Measurements from ENCODE around the gene CNTNAP5.

The CNTNAP5 gene

GRCh38 chr2:124286089-124286783 lies 261.1 kb downstream of the CNTNAP5 start:
- H3K36me3 Mint-ChIP-seq, result no peaks in the 10 kb centered on the region
- H3K4me3 Mint-ChIP-seq, result no peak overlapping the region
- no peaks in the 10 kb centered on the region for H3K27me3 Mint-ChIP-seq
- CTCF ChIA-PET, result no interaction called here
- H3K27ac Mint-ChIP-seq, result no peak overlapping the region
- H3K9me3 Mint-ChIP-seq, result no peaks in the 10 kb centered on the region
- no peak for DNase-seq
- H3K4me1 Mint-ChIP-seq, result no peaks in the 10 kb centered on the region

- Mint-ChIP-seq H3K36me3 (no peaks in the 10 kb centered on the region), H3K27ac (no peak overlapping the region), H3K4me3 (no peak overlapping the region), H3K27me3 (no peaks in the 10 kb centered on the region), H3K4me1 (no peaks in the 10 kb centered on the region), H3K9me3 (no peaks in the 10 kb centered on the region)
- no peak for DNase-seq
- CTCF ChIA-PET, result no interaction called here
Measured at GRCh38 chr2:124289060-124289459, 264.0 kb downstream of the CNTNAP5 start.

DNA sequence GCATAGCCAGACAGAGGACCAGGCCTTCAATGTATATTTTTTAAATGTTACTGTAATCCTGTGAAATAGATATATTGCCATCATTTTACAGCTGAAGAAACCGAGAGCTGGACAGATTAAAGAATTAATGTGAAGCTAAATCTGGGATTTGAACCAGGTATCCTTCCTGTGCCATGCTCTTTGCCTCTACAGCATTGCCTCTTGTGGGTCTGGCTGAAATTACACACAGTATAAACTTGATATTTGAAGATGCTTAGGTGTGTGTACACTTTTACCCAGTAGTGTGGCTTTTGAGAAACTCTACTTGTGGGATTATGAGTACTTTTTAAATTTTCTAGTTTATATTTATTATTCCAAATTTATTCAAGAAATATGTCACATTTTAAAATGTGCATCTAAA lies 264.5 kb downstream of the CNTNAP5 start:
- Mint-ChIP-seq H3K27me3 (no peaks in the 10 kb centered on the region), H3K36me3 (no peaks in the 10 kb centered on the region), H3K4me1 (no peaks in the 10 kb centered on the region), H3K27ac (no peak overlapping the region), H3K9me3 (peaks cover 2% of the 10 kb centered on the region), H3K4me3 (no peak overlapping the region)
- CTCF ChIA-PET, result no interaction called here
- no peak for DNase-seq

- Mint-ChIP-seq H3K4me1 (no peaks in the 10 kb centered on the region), H3K9me3 (peaks cover 15% of the 10 kb centered on the region), H3K4me3 (no peak overlapping the region), H3K27ac (no peak overlapping the region), H3K27me3 (no peaks in the 10 kb centered on the region), H3K36me3 (no peaks in the 10 kb centered on the region)
- DNase-seq, result no peak
- CTCF ChIA-PET, result no interaction called here
Measured at GRCh38 chr2:124296470-124296869, 271.4 kb downstream of the CNTNAP5 start.

DNA sequence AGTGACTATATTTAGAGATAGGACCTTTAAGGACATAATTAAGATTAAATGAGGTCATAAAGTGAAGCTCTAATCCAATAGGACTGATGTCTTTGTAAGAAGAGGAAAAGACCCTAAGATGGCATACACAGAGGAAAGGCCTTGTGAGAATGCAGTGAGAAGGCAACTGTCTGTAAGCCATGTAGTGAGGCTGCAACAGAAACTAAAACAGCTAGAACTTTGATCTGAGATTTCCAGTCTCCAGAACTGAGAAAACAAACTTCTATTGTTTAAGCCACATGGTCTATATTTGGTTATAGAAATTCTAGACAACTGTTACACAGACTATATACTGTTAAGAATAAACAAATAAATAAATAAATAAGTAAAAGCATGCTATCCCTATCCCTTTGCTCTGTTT lies 276.8 kb downstream of the CNTNAP5 start:
- Mint-ChIP-seq H3K36me3 (no peaks in the 10 kb centered on the region), H3K27me3 (no peaks in the 10 kb centered on the region), H3K9me3 (peaks cover 16% of the 10 kb centered on the region), H3K27ac (no peak overlapping the region), H3K4me1 (no peaks in the 10 kb centered on the region), H3K4me3 (no peak overlapping the region)
- CTCF ChIA-PET, result no interaction called here
- DNase-seq, result no peak

DNA sequence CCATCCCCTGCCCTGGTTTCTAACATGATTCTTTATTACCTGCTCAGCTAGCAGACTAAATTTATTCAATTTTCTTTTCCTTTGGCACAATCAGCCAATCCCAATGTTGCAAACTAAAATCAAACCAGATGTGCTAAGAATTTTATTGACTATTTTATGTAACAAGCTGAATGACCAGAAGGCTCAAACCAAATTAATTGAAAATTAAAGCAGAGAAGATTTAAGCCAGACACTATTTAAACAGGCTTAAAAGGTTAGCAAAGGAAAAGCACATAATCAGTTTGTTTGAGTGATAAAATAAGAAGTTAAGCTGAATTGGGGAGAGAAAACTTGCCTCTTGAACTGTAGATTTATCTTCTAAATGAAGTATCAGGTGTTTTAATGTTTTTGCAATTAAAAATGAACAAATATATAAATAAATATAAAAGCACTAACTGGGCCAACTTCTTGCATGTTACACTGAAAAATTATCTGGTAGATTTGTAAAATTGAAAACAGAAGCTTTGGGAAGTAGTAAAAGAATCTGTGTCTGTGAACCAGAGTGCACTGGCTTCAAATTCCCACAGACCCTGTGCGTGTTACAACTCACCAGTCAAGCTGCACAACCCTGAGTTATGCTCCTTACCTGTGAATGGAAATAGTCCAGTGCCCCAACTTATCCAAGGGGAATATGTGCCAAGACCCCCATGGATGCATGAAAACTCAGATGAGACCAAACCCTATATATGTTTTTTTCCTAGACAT lies 283.4 kb downstream of the CNTNAP5 start:
- H3K4me1 Mint-ChIP-seq, result no peaks in the 10 kb centered on the region
- no peak overlapping the region for H3K4me3 Mint-ChIP-seq
- CTCF ChIA-PET, result no interaction called here
- no peaks in the 10 kb centered on the region for H3K27me3 Mint-ChIP-seq
- peaks cover 9% of the 10 kb centered on the region for H3K9me3 Mint-ChIP-seq
- no peaks in the 10 kb centered on the region for H3K36me3 Mint-ChIP-seq
- no peak overlapping the region for H3K27ac Mint-ChIP-seq
- no peak for DNase-seq

- DNase-seq, result no peak
- H3K4me3 Mint-ChIP-seq, result no peak overlapping the region
- CTCF ChIA-PET, result no interaction called here
- H3K9me3 Mint-ChIP-seq, result peaks cover 9% of the 10 kb centered on the region
- no peaks in the 10 kb centered on the region for H3K36me3 Mint-ChIP-seq
- no peaks in the 10 kb centered on the region for H3K27me3 Mint-ChIP-seq
- H3K4me1 Mint-ChIP-seq, result no peaks in the 10 kb centered on the region
- no peak overlapping the region for H3K27ac Mint-ChIP-seq
Measured at GRCh38 chr2:124309563-124310138, 284.6 kb downstream of the CNTNAP5 start.

DNA sequence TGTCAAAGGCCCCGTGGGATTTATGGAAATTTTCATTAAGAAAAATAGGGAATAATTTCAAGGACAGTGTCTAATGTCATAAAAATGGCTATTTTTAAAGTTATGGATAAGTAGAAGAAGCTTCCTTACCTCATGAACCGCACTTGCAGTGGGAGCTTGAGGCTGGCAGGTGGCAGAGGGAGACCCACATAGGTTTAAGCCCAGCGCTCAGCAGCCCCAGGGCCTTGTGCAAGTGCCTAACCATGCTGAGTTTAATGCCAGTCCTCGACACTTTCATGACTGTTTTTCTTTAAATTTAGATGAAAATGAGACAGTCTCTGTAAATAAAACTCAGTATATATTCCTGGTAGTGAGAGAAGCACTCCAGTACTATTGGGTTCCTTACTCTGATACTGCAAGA lies 285.6 kb downstream of the CNTNAP5 start:
- H3K4me3 Mint-ChIP-seq, result no peak overlapping the region
- no peaks in the 10 kb centered on the region for H3K4me1 Mint-ChIP-seq
- H3K9me3 Mint-ChIP-seq, result peaks cover 9% of the 10 kb centered on the region
- DNase-seq, result no peak
- H3K27ac Mint-ChIP-seq, result no peak overlapping the region
- H3K27me3 Mint-ChIP-seq, result no peaks in the 10 kb centered on the region
- no peaks in the 10 kb centered on the region for H3K36me3 Mint-ChIP-seq
- CTCF ChIA-PET, result no interaction called here

DNA sequence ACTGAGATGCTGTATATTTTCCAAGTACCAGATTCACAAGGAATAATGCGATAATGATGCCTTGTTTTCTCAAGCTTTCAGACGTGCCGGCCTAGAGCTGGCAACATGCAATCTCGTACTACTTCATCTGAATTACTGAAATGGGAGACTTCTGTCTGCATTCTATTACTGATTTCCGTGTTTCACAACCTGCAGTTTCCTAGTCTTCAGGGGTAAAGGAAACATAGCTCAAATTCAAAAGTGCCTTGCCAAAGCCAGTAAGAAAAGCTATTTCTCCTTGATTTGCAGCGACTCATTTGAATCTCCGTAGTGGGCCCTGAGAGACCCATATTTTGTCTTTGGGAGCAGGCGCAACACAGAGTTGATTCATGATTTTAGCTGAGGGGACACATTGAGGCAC lies 289.0 kb downstream of the CNTNAP5 start:
- Mint-ChIP-seq H3K4me1 (no peaks in the 10 kb centered on the region), H3K9me3 (peaks cover 8% of the 10 kb centered on the region), H3K27ac (no peak overlapping the region), H3K4me3 (no peak overlapping the region), H3K36me3 (no peaks in the 10 kb centered on the region), H3K27me3 (no peaks in the 10 kb centered on the region)
- CTCF ChIA-PET, result no interaction called here
- no peak for DNase-seq

DNA sequence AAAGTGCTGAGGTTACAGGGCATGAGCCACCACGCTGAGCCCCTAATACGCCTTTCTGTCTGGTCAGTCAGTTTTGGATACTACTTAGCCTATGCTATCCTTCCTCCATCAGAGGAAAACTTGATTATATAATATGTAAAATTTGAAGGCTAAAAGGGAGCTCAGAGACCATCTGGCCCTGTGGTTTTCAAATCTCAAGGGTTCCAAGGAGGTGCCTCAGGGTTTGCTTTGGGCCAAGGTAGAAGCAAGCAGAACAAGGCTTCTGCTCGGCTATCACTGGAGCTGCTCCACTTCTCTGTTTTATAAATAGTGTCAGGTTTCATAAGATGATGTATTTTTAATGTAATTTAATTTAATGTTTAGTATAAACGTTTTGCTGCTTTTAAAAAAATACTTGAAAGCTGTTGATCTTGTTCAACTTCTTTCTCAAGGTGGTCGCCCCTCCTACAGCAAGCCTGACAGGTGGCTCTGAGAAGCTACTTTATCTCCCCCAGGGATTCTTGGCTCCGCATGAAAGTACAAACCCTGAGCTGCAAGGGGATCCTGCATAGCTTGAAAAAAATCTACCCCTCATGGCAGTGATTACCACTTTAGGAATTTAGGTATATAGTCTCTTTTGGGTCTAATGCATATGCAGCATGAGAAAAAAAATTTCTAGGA lies 290.3 kb downstream of the CNTNAP5 start:
- Mint-ChIP-seq H3K9me3 (peaks cover 10% of the 10 kb centered on the region), H3K4me3 (no peak overlapping the region), H3K27ac (no peak overlapping the region), H3K4me1 (no peaks in the 10 kb centered on the region), H3K36me3 (no peaks in the 10 kb centered on the region), H3K27me3 (no peaks in the 10 kb centered on the region)
- no peak for DNase-seq
- CTCF ChIA-PET, result no interaction called here

DNA sequence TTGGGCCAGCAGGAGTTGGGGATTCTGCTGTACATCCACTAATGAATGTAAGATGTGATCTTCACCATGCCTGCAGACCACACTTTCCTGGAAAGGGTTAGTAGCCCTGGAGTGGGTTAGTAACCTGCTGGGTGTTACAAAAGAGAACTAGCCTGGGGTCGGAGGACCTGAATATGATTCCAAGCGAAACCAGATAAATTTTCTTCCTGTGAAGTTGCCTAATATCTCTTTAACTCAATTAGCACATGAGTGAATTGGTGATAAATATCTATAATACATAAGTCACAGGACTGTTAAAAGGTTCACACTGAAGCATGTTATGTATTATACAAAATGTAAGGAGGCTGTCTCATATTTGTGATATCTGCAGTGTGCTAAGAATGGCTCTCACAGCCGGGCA lies 291.0 kb downstream of the CNTNAP5 start:
- no peak overlapping the region for H3K27ac Mint-ChIP-seq
- CTCF ChIA-PET, result no interaction called here

GRCh38 chr2:124316881-124317605 lies 292.0 kb downstream of the CNTNAP5 start:
- H3K27ac Mint-ChIP-seq, result no peak overlapping the region
- no peaks in the 10 kb centered on the region for H3K36me3 Mint-ChIP-seq
- H3K4me1 Mint-ChIP-seq, result no peaks in the 10 kb centered on the region
- no peak for DNase-seq
- H3K4me3 Mint-ChIP-seq, result no peak overlapping the region
- H3K9me3 Mint-ChIP-seq, result peaks cover 9% of the 10 kb centered on the region
- CTCF ChIA-PET, result no interaction called here
- no peaks in the 10 kb centered on the region for H3K27me3 Mint-ChIP-seq

More for the DNA sequence above, 291.0 kb downstream of the CNTNAP5 start:
- H3K27me3 Mint-ChIP-seq, result no peaks in the 10 kb centered on the region
- no peaks in the 10 kb centered on the region for H3K36me3 Mint-ChIP-seq
- DNase-seq, result no peak
- no peak overlapping the region for H3K4me3 Mint-ChIP-seq
- no peaks in the 10 kb centered on the region for H3K4me1 Mint-ChIP-seq
- peaks cover 13% of the 10 kb centered on the region for H3K9me3 Mint-ChIP-seq

GRCh38 chr2:124317628-124318027 lies 292.5 kb downstream of the CNTNAP5 start:
- Mint-ChIP-seq H3K27me3 (no peaks in the 10 kb centered on the region), H3K4me1 (no peaks in the 10 kb centered on the region), H3K4me3 (no peak overlapping the region), H3K9me3 (peaks cover 9% of the 10 kb centered on the region), H3K27ac (no peak overlapping the region), H3K36me3 (no peaks in the 10 kb centered on the region)
- no peak for DNase-seq
- CTCF ChIA-PET, result no interaction called here

- Mint-ChIP-seq H3K9me3 (peaks cover 8% of the 10 kb centered on the region), H3K36me3 (no peaks in the 10 kb centered on the region), H3K4me1 (no peaks in the 10 kb centered on the region), H3K27ac (no peak overlapping the region), H3K27me3 (no peaks in the 10 kb centered on the region), H3K4me3 (no peak overlapping the region)
- CTCF ChIA-PET, result no interaction called here
- no peak for DNase-seq
Measured at GRCh38 chr2:124318913-124319312, 293.8 kb downstream of the CNTNAP5 start.

All from activated naive CD4-positive, alpha-beta T cell treated with anti-CD3 and anti-CD28 coated beads, Interleukin-2, amount 10 ng/mL, durations not matched to agents 7 days and 5 days (primary cell).